BLaER1 treated with 17β-estradiol and CSF1 and Interleukin-3, amounts not matched to agents 10 nM and 100 nM (cell line): ENCODE results near the gene CHST9.

Experiments
- H3K27ac ChIP-seq, 11 experiments: shearing (Covaris generic); formaldehyde crosslinking; 2 replicates each; pipeline ENCODE4 v1.8.1; 2022
- H3K27me3 ChIP-seq, 11 experiments: shearing (Covaris generic); formaldehyde crosslinking; 2 replicates each; pipeline ENCODE4 v1.8.1; 2022
- H3K36me3 ChIP-seq, 11 experiments: shearing (Covaris generic); formaldehyde crosslinking; 2 replicates each; pipeline ENCODE4 v1.8.1; 2022
- H3K4me1 ChIP-seq, 10 experiments: shearing (Covaris generic); formaldehyde crosslinking; 2 replicates each; pipeline ENCODE4 v1.8.1; 2022
- H3K4me2 ChIP-seq, 11 experiments: shearing (Covaris generic); formaldehyde crosslinking; 2 replicates each; pipeline ENCODE4 v1.8.1; 2022
- H3K4me3 ChIP-seq, 10 experiments: shearing (Covaris generic); formaldehyde crosslinking; 2 replicates each; pipeline ENCODE4 v1.8.1; 2022
- H3K9ac ChIP-seq, 11 experiments: shearing (Covaris generic); formaldehyde crosslinking; 2 replicates each; pipeline ENCODE4 v1.8.1; 2022
- H3K9me3 ChIP-seq, 11 experiments: shearing (Covaris generic); formaldehyde crosslinking; replicated peaks in 1 of 11; 2 replicates each; pipeline ENCODE4 v1.8.1; 2022
- H4K20me1 ChIP-seq, 11 experiments: shearing (Covaris generic); formaldehyde crosslinking; 2 replicates each; pipeline ENCODE4 v1.8.1; 2022
- Cebpa-rat ChIP-seq, 11 experiments: shearing (Covaris generic); IDR thresholded peaks; 2 replicates each; pipeline ENCODE4 v1.8.1; 2022

CHST9 gene

DNA sequence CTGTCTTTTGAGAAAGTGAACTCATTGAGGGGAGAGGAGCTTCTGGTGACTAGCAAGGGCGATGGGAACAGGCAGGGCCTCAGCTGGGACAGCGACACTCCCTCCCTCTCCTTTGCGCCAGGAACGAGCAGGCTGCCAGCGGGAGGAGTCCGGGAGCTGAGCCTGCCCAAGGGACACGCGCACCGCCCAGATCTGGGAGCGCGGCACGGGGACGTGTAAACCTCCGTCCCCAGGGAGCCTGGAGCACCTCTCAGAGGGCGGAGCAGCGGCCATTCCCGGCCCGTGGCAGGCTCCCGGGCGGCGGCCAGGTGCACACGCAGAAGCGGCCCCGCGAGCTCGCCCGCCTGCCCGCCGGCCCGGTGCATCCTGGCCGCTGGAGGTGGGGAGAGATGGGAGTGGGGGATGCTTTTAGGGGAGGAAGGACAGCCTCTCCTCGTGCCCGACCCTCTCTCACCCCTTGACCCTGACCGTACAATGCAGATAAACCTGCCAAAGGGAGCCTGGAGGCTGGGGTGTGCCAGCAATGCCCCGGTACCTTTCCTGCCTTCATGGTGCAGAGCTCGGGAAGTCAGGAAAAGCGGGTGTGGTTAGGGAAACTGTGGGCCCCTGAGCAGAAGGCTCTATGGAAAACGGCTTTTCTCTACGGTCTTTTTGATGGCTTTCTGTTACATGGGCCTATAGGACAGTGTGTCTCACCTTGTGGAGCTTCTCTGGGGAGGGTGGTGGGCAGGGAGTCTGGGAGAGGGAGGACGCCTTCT is 321.8 kb downstream of the CHST9 start:
- H3K9me3 ChIP-seq, result peaks cover 0 to 6% (median 0%) of the 10 kb centered on the region in 11 experiments; a peak in 4 of 22 replicates
- no peak overlapping the region for H3K27ac ChIP-seq
- TF ChIP-seq Cebpa-rat (IDR thresholded peaks at IDR 0.05), result no peak
- no peaks in the 10 kb centered on the region for H3K36me3 ChIP-seq
- H3K4me1 ChIP-seq, result peaks cover 0 to 9% (median 5%) of the 10 kb centered on the region in 10 experiments; a peak in 9 of 20 replicates
- H3K9ac ChIP-seq, result no peak overlapping the region
- no peak overlapping the region for H3K4me3 ChIP-seq
- no peaks in the 10 kb centered on the region for H3K27me3 ChIP-seq
- H4K20me1 ChIP-seq, result no peaks in the 10 kb centered on the region
- no peak overlapping the region for H3K4me2 ChIP-seq

DNA sequence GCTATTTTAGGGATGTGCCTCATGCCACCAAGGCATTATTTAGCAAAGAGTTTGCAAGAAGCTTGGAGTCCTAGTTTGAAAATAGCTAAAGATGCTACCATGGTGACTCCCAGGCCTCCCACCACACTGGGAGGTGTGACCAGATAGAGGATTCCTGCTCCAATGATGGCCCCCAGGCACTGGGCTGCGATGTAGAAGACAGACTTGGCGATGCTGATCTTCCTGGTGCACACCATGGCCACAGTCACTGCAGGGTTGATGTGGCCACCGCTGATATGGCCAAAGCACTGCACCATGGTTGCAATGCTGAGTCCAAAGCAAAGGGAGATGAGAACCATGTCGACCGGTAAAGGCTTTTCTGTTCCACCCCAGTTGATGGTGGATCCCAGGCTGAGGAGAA is 323.0 kb downstream of the CHST9 start:
- Histone ChIP-seq H3K4me3 (no peak overlapping the region), H3K27me3 (no peaks in the 10 kb centered on the region), H3K36me3 (no peaks in the 10 kb centered on the region), H4K20me1 (no peaks in the 10 kb centered on the region), H3K9ac (no peak overlapping the region), H3K4me2 (no peak overlapping the region), H3K9me3 (peaks cover 0 to 6% (median 0%) of the 10 kb centered on the region in 11 experiments; a peak in 4 of 22 replicates), H3K27ac (no peak overlapping the region), H3K4me1 (peaks cover 0 to 9% (median 5%) of the 10 kb centered on the region in 10 experiments; a peak in 9 of 20 replicates)
- TF ChIP-seq Cebpa-rat (IDR thresholded peaks at IDR 0.05), result no peak
